GM18505 (cell line): ENCODE data around the gene SPATA31A6.
"Not testable (repeated sequence)": the region's sequence is repeated elsewhere in the genome, so short reads cannot be mapped to it uniquely, and the experiment has no call there.

Experiments
- ATAC-seq: cut with Tn5 transposase; IDR thresholded peaks from one replicate; pipeline ENCODE4 v1.9.1; 2021; ENCODE audit not compliant: unreplicated experiment

The SPATA31A6 gene

GRCh38 chr9:42183359-42183758 lies at the start of gene SPATA31A6:
Gene SPATA31A6 (plus strand): TSS chr9:42183659. CDS start chr9:42183688, 29 bp downstream.
- ATAC-seq = not testable (repeated sequence)

- ATAC-seq = not testable (repeated sequence)
Measured at GRCh38 chr9:42160299-42160698, 23.2 kb upstream of the SPATA31A6 start.

- not testable (repeated sequence) for ATAC-seq
Measured at GRCh38 chr9:42219861-42220260, 36.4 kb downstream of the SPATA31A6 start.

- not testable (repeated sequence) for ATAC-seq
Measured at GRCh38 chr9:42223230-42223629, 39.8 kb downstream of the SPATA31A6 start.

GRCh38 chr9:42233031-42233430 lies 49.6 kb downstream of the SPATA31A6 start:
- ATAC-seq = not testable (repeated sequence)

- not testable (repeated sequence) for ATAC-seq
Measured at GRCh38 chr9:42234610-42235009, 51.2 kb downstream of the SPATA31A6 start.

- ATAC-seq = not testable (repeated sequence)
Measured at GRCh38 chr9:42235352-42235991, 52.0 kb downstream of the SPATA31A6 start.

- not testable (repeated sequence) for ATAC-seq
Measured at GRCh38 chr9:42236097-42236496, 52.6 kb downstream of the SPATA31A6 start.

- ATAC-seq = not testable (repeated sequence)
Measured at GRCh38 chr9:42237381-42237780, 53.9 kb downstream of the SPATA31A6 start.

- not testable (repeated sequence) for ATAC-seq
Measured at GRCh38 chr9:42238862-42239261, 55.4 kb downstream of the SPATA31A6 start.
